HepG2 (cell line): ENCODE data around the gene CHN1. TPM values are rescaled to one million over a fixed set of nuclear protein-coding genes. Genes with fewer than 3 reads are reported as not detected.

ENCODE experiments used
- ATAC-seq: fragments of 200-7000 bp; cut with Tn5 transposase; 3 replicates; pipeline ENCODE4 v1.9.1; 2020; ENCODE audit warnings: mild to moderate bottlenecking, moderate library complexity
- BruUV-seq: library from RNA; stranded (reverse); fragments of 400-500 nt; replicated peaks from 2 replicates; lab custom pipeline; 2021; lab: Mats Ljungman, UMichigan
- CTCF ChIA-PET: fragments of 300-600 bp; formaldehyde crosslinking; extraction: SDS; loops from one replicate; lab custom pipeline; 2021; ENCODE audit warnings: low total read pairs, inconsistent platforms, low intra/inter-chr PET ratio; lab: Yijun Ruan, JAX
- POLR2A ChIA-PET: fragments of 350-600 bp; sonication (Branson Sonifier 250); formaldehyde crosslinking; loops from one replicate; lab custom pipeline; 2020; ENCODE audit warnings: antibody characterized with exemption, inconsistent platforms; lab: Yijun Ruan, JAX
- DNase-seq: peaks from one replicate; pipeline ENCODE4 v3.0.0-alpha.2; 2015; ENCODE audit warnings: low spot score
- FAIRE-seq: peaks from 3 replicates; lab custom pipeline; 2011; peaks lifted over from hg19 to GRCh38; lab: Jason Lieb, UNC
- H2AFZ ChIP-seq: one replicate; pipeline ENCODE4 v1.6.1; 2011; ENCODE audit warnings: low read length, inconsistent platforms
- H3K27ac ChIP-seq: fragments of 300-600 bp; 3 replicates; pipeline ENCODE4 v1.8.0; 2011; ENCODE audit warnings: mixed run types, mild to moderate bottlenecking, mixed read lengths, low read length, inconsistent platforms; ENCODE audit not compliant: insufficient read depth; ENCODE audit errors: extremely low read length
- H3K27me3 ChIP-seq, 2 experiments: fragments of 200-600 bp in 1 of 2; 2 replicates in 1 of 2; 3 replicates in 1 of 2; pipeline versions ENCODE4 v1.6.0 to v1.8.0; 2011; ENCODE audit warnings: low read length in 2 of 2, mild to moderate bottlenecking in 2 of 2, moderate library complexity in 2 of 2, inconsistent platforms in 1 of 2; ENCODE audit not compliant: insufficient read depth in 2 of 2, control insufficient read depth in 1 of 2
- H3K36me3 ChIP-seq, 2 experiments: fragments of 200-600 bp in 1 of 2; replicated peaks in 1 of 2; 2 replicates in 1 of 2; 3 replicates in 1 of 2; pipeline versions ENCODE4 v1.5.1 to v1.8.0; 2011; ENCODE audit warnings: low read length in 2 of 2, inconsistent platforms in 1 of 2; ENCODE audit not compliant: insufficient read depth in 2 of 2, control insufficient read depth in 1 of 2
- H3K4me1 ChIP-seq: 2 replicates; pipeline ENCODE4 v1.5.1; 2012; ENCODE audit warnings: low read length, inconsistent platforms; ENCODE audit not compliant: insufficient read depth
- H3K4me2 ChIP-seq: 2 replicates; pipeline ENCODE4 v1.6.0; 2011; ENCODE audit warnings: low read depth, low read length, inconsistent platforms
- H3K4me3 ChIP-seq, 3 experiments: fragments of 200-600 bp in 1 of 3; sonication (generic), shearing (Covaris generic) in 1 of 3; replicated peaks in 1 of 3; 2 replicates each; pipeline ENCODE4 v1.5.1; 2011 to 2016; ENCODE audit warnings: low read length in 3 of 3, inconsistent platforms in 2 of 3, low read depth in 2 of 3, mild to moderate bottlenecking in 2 of 3, control low read depth in 1 of 3, mixed read lengths in 1 of 3; ENCODE audit not compliant: insufficient read depth in 1 of 3
- H3K79me2 ChIP-seq: one replicate; pipeline ENCODE4 v1.6.1; 2011; ENCODE audit warnings: low read length, inconsistent platforms; ENCODE audit not compliant: insufficient read depth
- H3K9ac ChIP-seq: 2 replicates; pipeline ENCODE4 v1.6.0; 2011; ENCODE audit warnings: mild to moderate bottlenecking, low read depth, low read length, inconsistent platforms; ENCODE audit not compliant: insufficient read depth
- H3K9me3 ChIP-seq: 2 replicates; pipeline ENCODE4 v1.5.1; 2012; ENCODE audit warnings: mild to moderate bottlenecking, low read length
- H4K20me1 ChIP-seq: 2 replicates; pipeline ENCODE4 v1.6.0; 2011; ENCODE audit warnings: inconsistent platforms, mild to moderate bottlenecking, low read length, moderate library complexity; ENCODE audit not compliant: insufficient read depth
- BRF2 ChIP-seq: sonication (generic); formaldehyde crosslinking; IDR thresholded peaks from 2 replicates; pipeline ENCODE4 v1.8.1; 2022; ENCODE audit warnings: mild to moderate bottlenecking, missing genetic modification reagents
- CAMTA2 ChIP-seq: sonication (generic); formaldehyde crosslinking; IDR thresholded peaks from 2 replicates; pipeline ENCODE4 v1.4.0; 2020; ENCODE audit warnings: mild to moderate bottlenecking, missing genetic modification reagents, borderline replicate concordance
- GTF2F1 ChIP-seq: fragments of 150-350 bp; IDR thresholded peaks from 2 replicates; pipeline ENCODE4 v1.6.1; 2014; ENCODE audit warnings: low read length
- IRF1 ChIP-seq: sonication (generic); formaldehyde crosslinking; IDR thresholded peaks from 2 replicates; pipeline ENCODE4 v1.4.0; 2020; ENCODE audit warnings: low read depth, mild to moderate bottlenecking, missing genetic modification reagents
- MTF1 ChIP-seq: sonication (generic); formaldehyde crosslinking; IDR thresholded peaks from 2 replicates; pipeline ENCODE4 v1.5.0; 2020; ENCODE audit warnings: missing genetic modification reagents
- NR2C2 ChIP-seq: sonication (generic); formaldehyde crosslinking; IDR thresholded peaks from 2 replicates; pipeline ENCODE4 v1.4.0; 2020; ENCODE audit warnings: missing genetic modification reagents, mild to moderate bottlenecking, moderate library complexity, borderline replicate concordance
- PBX2 ChIP-seq: IDR thresholded peaks from 2 replicates; pipeline ENCODE4 v1.6.1; 2016; ENCODE audit warnings: control low read depth
- PHF8 ChIP-seq: sonication (generic); formaldehyde crosslinking; IDR thresholded peaks from 2 replicates; pipeline ENCODE4 v1.5.0; 2020; ENCODE audit warnings: missing genetic modification reagents
- POLR2AphosphoS5 ChIP-seq: IDR thresholded peaks from 2 replicates; pipeline ENCODE4 v1.6.1; 2012; ENCODE audit warnings: low read depth, low read length
- SNAI1 ChIP-seq: sonication (generic); formaldehyde crosslinking; IDR thresholded peaks from 2 replicates; pipeline ENCODE4 v1.5.0; 2020; ENCODE audit warnings: mild to moderate bottlenecking, missing genetic modification reagents, borderline replicate concordance
- ZKSCAN5 ChIP-seq: sonication (generic); formaldehyde crosslinking; IDR thresholded peaks from 2 replicates; pipeline ENCODE4 v1.5.1; 2020; ENCODE audit warnings: mild to moderate bottlenecking, missing genetic modification reagents
- ZNF281 ChIP-seq: sonication (generic); formaldehyde crosslinking; IDR thresholded peaks from 2 replicates; pipeline ENCODE4 v1.4.0; 2020; ENCODE audit warnings: missing genetic modification reagents, borderline replicate concordance
- ZNF652 ChIP-seq: IDR thresholded peaks from 2 replicates; pipeline ENCODE4 v1.6.1; 2016; ENCODE audit warnings: low read depth, borderline replicate concordance
- ZNF670 ChIP-seq: sonication (generic); formaldehyde crosslinking; IDR thresholded peaks from 2 replicates; pipeline ENCODE4 v1.8.0; 2022; ENCODE audit warnings: mild to moderate bottlenecking, missing genetic modification reagents, borderline replicate concordance
- in situ Hi-C: cut with HindIII; loops from 2 replicates; pipeline ENCODE4 v1.10.0; 2017; ENCODE audit warnings: low pct_unique_long_range_greater_than_20kb; ENCODE audit not compliant: extremely low pct_ligation_motif_present
- intact Hi-C: fragments of 100-400 bp; cut with micrococcal nuclease; formaldehyde crosslinking; loops from one replicate; pipeline ENCODE4 v1.10.0; 2022; ENCODE audit not compliant: unreplicated experiment
- polyA plus RNA-seq, 8 experiments: library from polyadenylated mRNA; depleted of rRNA in 3 of 8; stranded (reverse) in 7 of 8; unstranded in 1 of 8; fragments of >200 nt; fragmentation: Illumina TruSeq in 4 of 8; extraction: Trizol in 4 of 8; gene quantifications; 2 replicates each; pipeline versions ENCODE4 v1.2.1 to v1.2.3, GENCODE V29; 2011 to 2016; ENCODE audit warnings: low read depth in 4 of 8, missing spikeins in 1 of 8, mixed read lengths in 1 of 8; ENCODE audit not compliant: insufficient read depth in 1 of 8
- total RNA-seq, 5 experiments: library from RNA; depleted of rRNA; stranded (reverse); fragments of >200 nt; fragmentation: Illumina TruSeq; extraction: Trizol; gene quantifications; 2 replicates each; pipeline ENCODE4 v1.2.3, GENCODE V29; 2016; ENCODE audit warnings: low read depth in 1 of 5

The CHN1 gene
- total and polyA plus RNA-seq, 2 of the 13 experiments (the other 11 are each of a cell fraction or from before 2014, with no cell fraction given): 2.8 to 3.5 TPM

GRCh38 chr2:174761837-174762236 lies 243.3 kb downstream of the CHN1 start:
- ATAC-seq: no peak
- no TSS peak for BruUV-seq
- DNase-seq: no peak
- H4K20me1 ChIP-seq: no peaks in the 10 kb centered on the region
- H3K4me2 ChIP-seq: no peak overlapping the region
- ChIA-PET POLR2A (no interaction called here), CTCF (no interaction called here)
- no peaks in the 10 kb centered on the region for H3K4me1 ChIP-seq
- H2AFZ ChIP-seq: no peak overlapping the region
- H3K36me3 ChIP-seq: no peaks in the 10 kb centered on the region
- peaks cover 0 to 8% of the 10 kb centered on the region in 2 experiments; a peak in 1 of 5 replicates for H3K27me3 ChIP-seq
- no peaks in the 10 kb centered on the region for H3K79me2 ChIP-seq
- in situ Hi-C loops: no loop called here
- H3K9ac ChIP-seq: no peak overlapping the region
- FAIRE-seq: no peak
- no peaks in the 10 kb centered on the region for H3K9me3 ChIP-seq
- no peak overlapping the region for H3K4me3 ChIP-seq
- intact Hi-C loops: no loop called here
- TF ChIP-seq CAMTA2 (CRISPR knock-in tag): no peak
- no peak for TF ChIP-seq GTF2F1
- TF ChIP-seq SNAI1 (CRISPR knock-in tag): no peak
- no peak for TF ChIP-seq IRF1 (CRISPR knock-in tag)
- no peak for TF ChIP-seq PBX2 (CRISPR knock-in tag)
- TF ChIP-seq ZNF670: no peak
- TF ChIP-seq MTF1 (CRISPR knock-in tag): no peak
- TF ChIP-seq ZKSCAN5 (CRISPR knock-in tag): no peak
- no peak for TF ChIP-seq PHF8
- no peak for TF ChIP-seq ZNF652 (CRISPR knock-in tag)
- no peak for TF ChIP-seq BRF2 (CRISPR knock-in tag)
- TF ChIP-seq POLR2AphosphoS5: no peak
- no peak for TF ChIP-seq NR2C2 (CRISPR knock-in tag)
- no peak for TF ChIP-seq ZNF281
- no peak overlapping the region for H3K27ac ChIP-seq
